WTC11 (cell line): ENCODE measurements around the gene DHFR2. TPM values are rescaled to one million over a fixed set of nuclear protein-coding genes. Genes with fewer than 3 reads are reported as not detected.

Source experiments
- ATAC-seq: fragments of 200-7000 bp; cut with Tn5 transposase; 2 replicates; pipeline ENCODE4 v1.10.0; 2021; ENCODE audit warnings: mild to moderate bottlenecking, moderate library complexity
- CTCF ChIA-PET: fragments of 300-600 bp; sonication (Branson Sonifier 250); formaldehyde crosslinking; loops from one replicate; lab custom pipeline; 2021; ENCODE audit warnings: antibody characterized with exemption; lab: Charles Lee
- POLR2A ChIA-PET: fragments of 350-600 bp; sonication (Branson Sonifier 250); formaldehyde crosslinking; loops from one replicate; lab custom pipeline; 2021; ENCODE audit warnings: antibody characterized with exemption; lab: Charles Lee
- DNase-seq: peaks from one replicate; pipeline ENCODE4 v3.0.0; 2021; ENCODE audit warnings: low spot score
- H3K27ac Mint-ChIP-seq: 2 replicates; pipeline ENCODE4 v1.8.0; 2021; ENCODE audit warnings: mixed read lengths
- H3K27me3 Mint-ChIP-seq: 2 replicates; pipeline ENCODE4 v1.8.0; 2021; ENCODE audit warnings: low read depth, mild to moderate bottlenecking, moderate library complexity, mixed read lengths
- H3K36me3 Mint-ChIP-seq: 2 replicates; pipeline ENCODE4 v1.8.0; 2021; ENCODE audit warnings: mixed read lengths
- H3K4me1 Mint-ChIP-seq: 2 replicates; pipeline ENCODE4 v1.8.0; 2022; ENCODE audit warnings: mixed read lengths
- H3K4me3 Mint-ChIP-seq: 2 replicates; pipeline ENCODE4 v1.8.0; 2021; ENCODE audit warnings: mild to moderate bottlenecking, moderate library complexity, mixed read lengths
- H3K9me3 Mint-ChIP-seq: 2 replicates; pipeline ENCODE4 v1.8.0; 2021; ENCODE audit warnings: mixed read lengths
- ATF1 ChIP-seq: sonication (generic); formaldehyde crosslinking; IDR thresholded peaks from 2 replicates; pipeline ENCODE4 v1.8.1; 2023; ENCODE audit warnings: mild to moderate bottlenecking, moderate library complexity, missing genetic modification reagents
- CBFB ChIP-seq: sonication (generic); formaldehyde crosslinking; IDR thresholded peaks from 2 replicates; pipeline ENCODE4 v1.8.1; 2022; ENCODE audit warnings: mild to moderate bottlenecking, low read depth, missing genetic modification reagents
- ELF4 ChIP-seq: sonication (generic); formaldehyde crosslinking; IDR thresholded peaks from 2 replicates; pipeline ENCODE4 v1.8.1; 2022; ENCODE audit warnings: low read depth, mild to moderate bottlenecking, moderate library complexity, missing genetic modification reagents
- EMX1 ChIP-seq: fragments of 250-450 bp; sonication (Bioruptor Pico); IDR thresholded peaks from 2 replicates; pipeline ENCODE4 v1.8.0; 2021; ENCODE audit warnings: mild to moderate bottlenecking
- ESRRA ChIP-seq: sonication (generic); formaldehyde crosslinking; IDR thresholded peaks from 2 replicates; pipeline ENCODE4 v1.8.1; 2022; ENCODE audit warnings: mild to moderate bottlenecking, missing genetic modification reagents, borderline replicate concordance
- FOXJ3 ChIP-seq: sonication (generic); formaldehyde crosslinking; IDR thresholded peaks from 2 replicates; pipeline ENCODE4 v1.9.0; 2021; ENCODE audit warnings: missing genetic modification reagents, mild to moderate bottlenecking, borderline replicate concordance
- FOXK1 ChIP-seq: sonication (generic); formaldehyde crosslinking; IDR thresholded peaks from 2 replicates; pipeline ENCODE4 v1.8.0; 2022; ENCODE audit warnings: mild to moderate bottlenecking, moderate library complexity, missing genetic modification reagents
- HMGA2 ChIP-seq: fragments of 250-450 bp; sonication (Bioruptor Pico); IDR thresholded peaks from 2 replicates; pipeline ENCODE4 v1.4.0; 2021; ENCODE audit warnings: mild to moderate bottlenecking, moderate library complexity
- JAZF1 ChIP-seq: fragments of 250-450 bp; sonication (Bioruptor Pico); IDR thresholded peaks from 2 replicates; pipeline ENCODE4 v1.9.0; 2021; ENCODE audit warnings: moderate library complexity, mild to moderate bottlenecking, inconsistent platforms
- KAT7 ChIP-seq: sonication (generic); formaldehyde crosslinking; IDR thresholded peaks from 2 replicates; pipeline ENCODE4 v1.8.1; 2023; ENCODE audit warnings: missing genetic modification reagents, mild to moderate bottlenecking, borderline replicate concordance
- MXD4 ChIP-seq: fragments of 250-450 bp; sonication (Bioruptor Pico); IDR thresholded peaks from 2 replicates; pipeline ENCODE4 v1.8.0; 2021; ENCODE audit warnings: mild to moderate bottlenecking, moderate library complexity, borderline replicate concordance
- NFYB ChIP-seq: sonication (generic); formaldehyde crosslinking; conservative IDR thresholded peaks from 2 replicates; pipeline ENCODE4 v1.8.0; 2022; ENCODE audit warnings: low read depth, missing genetic modification reagents
- OVOL2 ChIP-seq: fragments of 250-450 bp; sonication (Bioruptor Pico); IDR thresholded peaks from 2 replicates; pipeline ENCODE4 v1.9.0; 2021; ENCODE audit warnings: mild to moderate bottlenecking, borderline replicate concordance
- SMAD3 ChIP-seq: sonication (generic); formaldehyde crosslinking; IDR thresholded peaks from 2 replicates; pipeline ENCODE4 v1.8.0; 2022; ENCODE audit warnings: missing genetic modification reagents, mild to moderate bottlenecking, borderline replicate concordance
- SMAD4 ChIP-seq: sonication (generic); formaldehyde crosslinking; IDR thresholded peaks from 2 replicates; pipeline ENCODE4 v1.8.0; 2022; ENCODE audit warnings: mild to moderate bottlenecking, missing genetic modification reagents
- ZNF232 ChIP-seq: sonication (generic); formaldehyde crosslinking; IDR thresholded peaks from 2 replicates; pipeline ENCODE4 v1.8.0; 2022; ENCODE audit warnings: mild to moderate bottlenecking, missing genetic modification reagents
- ZNF317 ChIP-seq: sonication (generic); formaldehyde crosslinking; IDR thresholded peaks from 2 replicates; pipeline ENCODE4 v1.8.1; 2023; ENCODE audit warnings: low read depth, mild to moderate bottlenecking, moderate library complexity, missing genetic modification reagents, borderline replicate concordance
- total RNA-seq: library from RNA; stranded (reverse); gene quantifications from 3 replicates; pipeline ENCODE4 v1.2.3, GENCODE V29; 2021
- TF ChIP-seq, protein P1 (sequence below): sonication (generic); formaldehyde crosslinking; IDR thresholded peaks from 2 replicates; pipeline ENCODE4 v1.8.1; 2023; ENCODE audit warnings: mild to moderate bottlenecking, missing genetic modification reagents
- TF ChIP-seq, protein P2 (sequence below): sonication (generic); formaldehyde crosslinking; IDR thresholded peaks from 2 replicates; pipeline ENCODE4 v1.8.0; 2022; ENCODE audit warnings: mild to moderate bottlenecking, missing genetic modification reagents
- TF ChIP-seq, protein P3 (sequence below): fragments of 250-450 bp; sonication (Bioruptor Pico); IDR thresholded peaks from 2 replicates; pipeline ENCODE4 v2.1.2; 2022; ENCODE audit warnings: mild to moderate bottlenecking, moderate library complexity
- TF ChIP-seq, protein P4 (sequence below): sonication (generic); formaldehyde crosslinking; IDR thresholded peaks from 2 replicates; pipeline ENCODE4 v1.8.0; 2022; ENCODE audit warnings: mild to moderate bottlenecking, missing genetic modification reagents
- TF ChIP-seq, protein P5 (sequence below): sonication (generic); formaldehyde crosslinking; IDR thresholded peaks from 2 replicates; pipeline ENCODE4 v1.8.0; 2023; ENCODE audit warnings: missing genetic modification reagents, mild to moderate bottlenecking, borderline replicate concordance

Gene DHFR2
- total RNA-seq, 1 experiment from 2014 or later = 2.7 TPM

DNA sequence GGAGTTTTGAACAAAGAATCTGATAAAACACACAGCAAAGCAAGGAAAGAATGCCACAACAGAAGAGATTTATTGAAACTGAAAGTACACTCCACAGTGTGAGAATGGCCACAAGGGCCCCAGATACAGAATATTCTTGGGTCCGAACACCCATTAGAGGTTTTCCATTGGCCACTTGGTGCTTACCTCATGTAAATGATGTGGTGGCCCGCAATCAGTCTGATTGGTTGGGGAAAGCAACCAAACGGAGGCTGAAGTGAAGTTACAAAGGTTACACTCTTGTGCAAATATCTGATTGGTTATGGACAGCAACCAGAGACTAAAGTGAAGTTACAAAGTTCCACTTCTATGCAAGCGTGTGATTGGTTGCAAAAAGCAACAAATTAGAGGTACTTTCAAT lies 20.5 kb upstream of the DHFR2 start:
- ChIA-PET CTCF (no interaction called here), POLR2A (no interaction called here)
- TF ChIP-seq, protein P1, sequence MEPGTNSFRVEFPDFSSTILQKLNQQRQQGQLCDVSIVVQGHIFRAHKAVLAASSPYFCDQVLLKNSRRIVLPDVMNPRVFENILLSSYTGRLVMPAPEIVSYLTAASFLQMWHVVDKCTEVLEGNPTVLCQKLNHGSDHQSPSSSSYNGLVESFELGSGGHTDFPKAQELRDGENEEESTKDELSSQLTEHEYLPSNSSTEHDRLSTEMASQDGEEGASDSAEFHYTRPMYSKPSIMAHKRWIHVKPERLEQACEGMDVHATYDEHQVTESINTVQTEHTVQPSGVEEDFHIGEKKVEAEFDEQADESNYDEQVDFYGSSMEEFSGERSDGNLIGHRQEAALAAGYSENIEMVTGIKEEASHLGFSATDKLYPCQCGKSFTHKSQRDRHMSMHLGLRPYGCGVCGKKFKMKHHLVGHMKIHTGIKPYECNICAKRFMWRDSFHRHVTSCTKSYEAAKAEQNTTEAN (CRISPR knock-in tag) = no peak
- TF ChIP-seq EMX1 (CRISPR knock-in tag) (no peak), ESRRA (CRISPR knock-in tag) (no peak), ZNF232 (no peak), NFYB (CRISPR knock-in tag) (no peak), ATF1 (no peak), SMAD4 (CRISPR knock-in tag) (no peak), KAT7 (CRISPR knock-in tag) (no peak), FOXJ3 (CRISPR knock-in tag) (no peak)
- TF ChIP-seq, protein P2, sequence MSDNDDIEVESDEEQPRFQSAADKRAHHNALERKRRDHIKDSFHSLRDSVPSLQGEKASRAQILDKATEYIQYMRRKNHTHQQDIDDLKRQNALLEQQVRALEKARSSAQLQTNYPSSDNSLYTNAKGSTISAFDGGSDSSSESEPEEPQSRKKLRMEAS (CRISPR knock-in tag) = no peak
- TF ChIP-seq, protein P3, sequence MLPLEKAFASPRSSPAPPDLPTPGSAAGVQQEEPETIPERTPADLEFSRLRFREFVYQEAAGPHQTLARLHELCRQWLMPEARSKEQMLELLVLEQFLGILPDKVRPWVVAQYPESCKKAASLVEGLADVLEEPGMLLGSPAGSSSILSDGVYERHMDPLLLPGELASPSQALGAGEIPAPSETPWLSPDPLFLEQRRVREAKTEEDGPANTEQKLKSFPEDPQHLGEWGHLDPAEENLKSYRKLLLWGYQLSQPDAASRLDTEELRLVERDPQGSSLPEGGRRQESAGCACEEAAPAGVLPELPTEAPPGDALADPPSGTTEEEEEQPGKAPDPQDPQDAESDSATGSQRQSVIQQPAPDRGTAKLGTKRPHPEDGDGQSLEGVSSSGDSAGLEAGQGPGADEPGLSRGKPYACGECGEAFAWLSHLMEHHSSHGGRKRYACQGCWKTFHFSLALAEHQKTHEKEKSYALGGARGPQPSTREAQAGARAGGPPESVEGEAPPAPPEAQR (CRISPR knock-in tag) = no peak
- TF ChIP-seq, protein P4, sequence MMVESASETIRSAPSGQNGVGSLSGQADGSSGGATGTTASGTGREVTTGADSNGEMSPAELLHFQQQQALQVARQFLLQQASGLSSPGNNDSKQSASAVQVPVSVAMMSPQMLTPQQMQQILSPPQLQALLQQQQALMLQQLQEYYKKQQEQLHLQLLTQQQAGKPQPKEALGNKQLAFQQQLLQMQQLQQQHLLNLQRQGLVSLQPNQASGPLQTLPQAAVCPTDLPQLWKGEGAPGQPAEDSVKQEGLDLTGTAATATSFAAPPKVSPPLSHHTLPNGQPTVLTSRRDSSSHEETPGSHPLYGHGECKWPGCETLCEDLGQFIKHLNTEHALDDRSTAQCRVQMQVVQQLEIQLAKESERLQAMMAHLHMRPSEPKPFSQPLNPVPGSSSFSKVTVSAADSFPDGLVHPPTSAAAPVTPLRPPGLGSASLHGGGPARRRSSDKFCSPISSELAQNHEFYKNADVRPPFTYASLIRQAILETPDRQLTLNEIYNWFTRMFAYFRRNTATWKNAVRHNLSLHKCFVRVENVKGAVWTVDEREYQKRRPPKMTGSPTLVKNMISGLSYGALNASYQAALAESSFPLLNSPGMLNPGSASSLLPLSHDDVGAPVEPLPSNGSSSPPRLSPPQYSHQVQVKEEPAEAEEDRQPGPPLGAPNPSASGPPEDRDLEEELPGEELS (CRISPR knock-in tag) = no peak
- TF ChIP-seq, all 79 proteins: peak for 0
- DNase-seq = no peak
- no peaks in the 10 kb centered on the region; the same call in 1 of the 2 replicates for H3K36me3 Mint-ChIP-seq
- no peaks in the 10 kb centered on the region for H3K27me3 Mint-ChIP-seq
- H3K4me1 Mint-ChIP-seq = no peaks in the 10 kb centered on the region; the same call in 1 of the 2 replicates
- no peak for ATAC-seq
- H3K27ac Mint-ChIP-seq = no peak overlapping the region
- no peaks in the 10 kb centered on the region; the same call in 1 of the 2 replicates for H3K9me3 Mint-ChIP-seq
- H3K4me3 Mint-ChIP-seq = no peak overlapping the region

DNA sequence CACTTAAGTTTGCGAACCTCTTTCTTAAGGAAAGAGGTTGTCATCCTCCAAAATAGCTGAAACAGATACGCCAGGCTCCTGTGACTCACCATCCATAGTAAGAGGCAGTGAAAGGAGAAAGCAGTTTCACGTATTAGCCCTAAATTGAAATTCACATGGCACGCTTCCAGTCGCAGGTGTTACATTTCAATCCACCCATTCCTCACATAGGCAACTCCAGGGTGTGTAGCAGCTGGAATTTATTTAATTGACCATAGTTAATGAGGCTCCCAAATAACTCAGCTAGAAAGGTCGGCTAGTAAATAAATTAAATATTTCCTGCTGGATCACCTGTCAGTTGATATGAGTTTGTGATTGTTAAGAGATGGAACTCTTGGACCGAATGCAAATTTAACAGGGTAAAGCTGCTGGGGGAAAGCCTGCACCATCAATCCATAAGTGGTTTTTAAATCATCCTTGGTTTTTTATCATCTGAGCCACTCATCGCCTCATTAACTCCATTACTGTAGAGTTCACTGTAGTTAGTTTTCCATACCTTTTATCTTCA lies 19.7 kb upstream of the DHFR2 start:
- no peak overlapping the region for H3K4me3 Mint-ChIP-seq
- TF ChIP-seq JAZF1 (CRISPR knock-in tag) (no peak), ELF4 (CRISPR knock-in tag) (no peak), FOXK1 (CRISPR knock-in tag) (no peak), KAT7 (CRISPR knock-in tag) (no peak), HMGA2 (CRISPR knock-in tag) (no peak), MXD4 (no peak), ZNF317 (no peak), CBFB (CRISPR knock-in tag) (no peak), SMAD3 (CRISPR knock-in tag) (no peak), OVOL2 (CRISPR knock-in tag) (no peak)
- TF ChIP-seq, protein P5, sequence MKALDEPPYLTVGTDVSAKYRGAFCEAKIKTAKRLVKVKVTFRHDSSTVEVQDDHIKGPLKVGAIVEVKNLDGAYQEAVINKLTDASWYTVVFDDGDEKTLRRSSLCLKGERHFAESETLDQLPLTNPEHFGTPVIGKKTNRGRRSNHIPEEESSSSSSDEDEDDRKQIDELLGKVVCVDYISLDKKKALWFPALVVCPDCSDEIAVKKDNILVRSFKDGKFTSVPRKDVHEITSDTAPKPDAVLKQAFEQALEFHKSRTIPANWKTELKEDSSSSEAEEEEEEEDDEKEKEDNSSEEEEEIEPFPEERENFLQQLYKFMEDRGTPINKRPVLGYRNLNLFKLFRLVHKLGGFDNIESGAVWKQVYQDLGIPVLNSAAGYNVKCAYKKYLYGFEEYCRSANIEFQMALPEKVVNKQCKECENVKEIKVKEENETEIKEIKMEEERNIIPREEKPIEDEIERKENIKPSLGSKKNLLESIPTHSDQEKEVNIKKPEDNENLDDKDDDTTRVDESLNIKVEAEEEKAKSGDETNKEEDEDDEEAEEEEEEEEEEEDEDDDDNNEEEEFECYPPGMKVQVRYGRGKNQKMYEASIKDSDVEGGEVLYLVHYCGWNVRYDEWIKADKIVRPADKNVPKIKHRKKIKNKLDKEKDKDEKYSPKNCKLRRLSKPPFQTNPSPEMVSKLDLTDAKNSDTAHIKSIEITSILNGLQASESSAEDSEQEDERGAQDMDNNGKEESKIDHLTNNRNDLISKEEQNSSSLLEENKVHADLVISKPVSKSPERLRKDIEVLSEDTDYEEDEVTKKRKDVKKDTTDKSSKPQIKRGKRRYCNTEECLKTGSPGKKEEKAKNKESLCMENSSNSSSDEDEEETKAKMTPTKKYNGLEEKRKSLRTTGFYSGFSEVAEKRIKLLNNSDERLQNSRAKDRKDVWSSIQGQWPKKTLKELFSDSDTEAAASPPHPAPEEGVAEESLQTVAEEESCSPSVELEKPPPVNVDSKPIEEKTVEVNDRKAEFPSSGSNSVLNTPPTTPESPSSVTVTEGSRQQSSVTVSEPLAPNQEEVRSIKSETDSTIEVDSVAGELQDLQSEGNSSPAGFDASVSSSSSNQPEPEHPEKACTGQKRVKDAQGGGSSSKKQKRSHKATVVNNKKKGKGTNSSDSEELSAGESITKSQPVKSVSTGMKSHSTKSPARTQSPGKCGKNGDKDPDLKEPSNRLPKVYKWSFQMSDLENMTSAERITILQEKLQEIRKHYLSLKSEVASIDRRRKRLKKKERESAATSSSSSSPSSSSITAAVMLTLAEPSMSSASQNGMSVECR (CRISPR knock-in tag) = no peak
- TF ChIP-seq, protein P2 (CRISPR knock-in tag) = no peak
- TF ChIP-seq, all 79 proteins: peak for 0
- H3K27me3 Mint-ChIP-seq = no peaks in the 10 kb centered on the region
- no peaks in the 10 kb centered on the region; the same call in 1 of the 2 replicates for H3K4me1 Mint-ChIP-seq
- no peak for DNase-seq
- POLR2A ChIA-PET = interaction anchor here (0.6 kb wide), 1 partner anchor 221 kb away, joined by 3 read pairs; no protein-coding TSS in a partner anchor
- ATAC-seq = no peak
- no peak overlapping the region for H3K27ac Mint-ChIP-seq
- H3K9me3 Mint-ChIP-seq = no peaks in the 10 kb centered on the region; the same call in 1 of the 2 replicates
- CTCF ChIA-PET = no interaction called here
- no peaks in the 10 kb centered on the region; the same call in 1 of the 2 replicates for H3K36me3 Mint-ChIP-seq
